HepG2 (cell line): ENCODE data around the gene TMEM170B. TPM values are rescaled to one million over a fixed set of nuclear protein-coding genes. Genes with fewer than 3 reads are reported as not detected.

Source experiments
- DDIT3 ChIP-seq: sonication (generic); formaldehyde crosslinking; IDR thresholded peaks from 2 replicates; pipeline ENCODE4 v1.4.0; 2020; ENCODE audit warnings: mild to moderate bottlenecking, missing genetic modification reagents
- ETV5 ChIP-seq: IDR thresholded peaks from 2 replicates; pipeline ENCODE4 v1.6.1; 2018; ENCODE audit warnings: missing biosample characterization, missing genetic modification reagents, inconsistent platforms, borderline replicate concordance
- PHF20 ChIP-seq: sonication (generic); formaldehyde crosslinking; IDR thresholded peaks from 2 replicates; pipeline ENCODE4 v1.5.0; 2020; ENCODE audit warnings: mild to moderate bottlenecking, missing genetic modification reagents
- RBM39 ChIP-seq: fragments of 200-400 bp; formaldehyde crosslinking; IDR thresholded peaks from one replicate; pipeline ENCODE4 v1.6.1; 2018; ENCODE audit warnings: antibody characterized with exemption, mild to moderate bottlenecking, low read depth, low read length; ENCODE audit not compliant: poor library complexity, severe bottlenecking
- RFXAP ChIP-seq: sonication (generic); formaldehyde crosslinking; IDR thresholded peaks from 2 replicates; pipeline ENCODE4 v1.4.0; 2020; ENCODE audit warnings: missing genetic modification reagents, borderline replicate concordance
- TARDBP ChIP-seq: sonication (generic); formaldehyde crosslinking; IDR thresholded peaks from 2 replicates; pipeline ENCODE4 v1.8.0; 2022; ENCODE audit warnings: mild to moderate bottlenecking, missing genetic modification reagents
- THAP7 ChIP-seq: sonication (generic); formaldehyde crosslinking; IDR thresholded peaks from 2 replicates; pipeline ENCODE4 v1.8.1; 2023; ENCODE audit warnings: mild to moderate bottlenecking, missing genetic modification reagents
- USF2 ChIP-seq, 2 experiments: sonication (generic) in 1 of 2; formaldehyde crosslinking in 1 of 2; IDR thresholded peaks; 2 replicates each; pipeline versions ENCODE4 v1.5.1 to v1.6.1; 2011 to 2020; ENCODE audit warnings: borderline replicate concordance in 1 of 2, low read depth in 1 of 2, low read length in 1 of 2, mild to moderate bottlenecking in 1 of 2, missing genetic modification reagents in 1 of 2, moderate library complexity in 1 of 2
- YEATS4 ChIP-seq: sonication (generic); formaldehyde crosslinking; IDR thresholded peaks from 2 replicates; pipeline ENCODE4 v1.4.0; 2020; ENCODE audit warnings: missing genetic modification reagents, borderline replicate concordance
- ZBTB21 ChIP-seq: sonication (generic); formaldehyde crosslinking; IDR thresholded peaks from 2 replicates; pipeline ENCODE4 v1.4.0; 2020; ENCODE audit warnings: missing genetic modification reagents
- ZFAT ChIP-seq: sonication (generic); formaldehyde crosslinking; conservative IDR thresholded peaks from 2 replicates; pipeline ENCODE4 v1.8.1; 2023; ENCODE audit warnings: missing genetic modification reagents, inconsistent platforms
- ZFP62 ChIP-seq: sonication (generic); formaldehyde crosslinking; IDR thresholded peaks from 2 replicates; pipeline ENCODE4 v1.4.0; 2020; ENCODE audit warnings: missing genetic modification reagents
- ZNF142 ChIP-seq: sonication (generic); formaldehyde crosslinking; IDR thresholded peaks from 2 replicates; pipeline ENCODE4 v1.4.0; 2020; ENCODE audit warnings: missing genetic modification reagents
- ZNF329 ChIP-seq: sonication (generic); formaldehyde crosslinking; IDR thresholded peaks from 2 replicates; pipeline ENCODE4 v1.9.0; 2021; ENCODE audit warnings: low read depth, mild to moderate bottlenecking, missing genetic modification reagents
- ZNF33A ChIP-seq: sonication (generic); formaldehyde crosslinking; IDR thresholded peaks from 2 replicates; pipeline ENCODE4 v1.5.1; 2020; ENCODE audit warnings: missing genetic modification reagents, mild to moderate bottlenecking, moderate library complexity, borderline replicate concordance
- ZNF577 ChIP-seq: sonication (generic); formaldehyde crosslinking; IDR thresholded peaks from 2 replicates; pipeline ENCODE4 v1.4.0; 2020; ENCODE audit warnings: mild to moderate bottlenecking, low read depth, missing genetic modification reagents, borderline replicate concordance
- ZNF761 ChIP-seq: sonication (generic); formaldehyde crosslinking; conservative IDR thresholded peaks from 2 replicates; pipeline ENCODE4 v1.4.0; 2020; ENCODE audit warnings: mild to moderate bottlenecking, missing genetic modification reagents
- polyA plus RNA-seq, 8 experiments: library from polyadenylated mRNA; depleted of rRNA in 3 of 8; stranded (reverse) in 7 of 8; unstranded in 1 of 8; fragments of >200 nt; fragmentation: Illumina TruSeq in 4 of 8; extraction: Trizol in 4 of 8; gene quantifications; 2 replicates each; pipeline versions ENCODE4 v1.2.1 to v1.2.3, GENCODE V29; 2011 to 2016; ENCODE audit warnings: low read depth in 4 of 8, missing spikeins in 1 of 8, mixed read lengths in 1 of 8; ENCODE audit not compliant: insufficient read depth in 1 of 8
- total RNA-seq, 5 experiments: library from RNA; depleted of rRNA; stranded (reverse); fragments of >200 nt; fragmentation: Illumina TruSeq; extraction: Trizol; gene quantifications; 2 replicates each; pipeline ENCODE4 v1.2.3, GENCODE V29; 2016; ENCODE audit warnings: low read depth in 1 of 5
- TF ChIP-seq, protein P1 (sequence below): sonication (generic); formaldehyde crosslinking; IDR thresholded peaks from 2 replicates; pipeline ENCODE4 v1.4.0; 2020; ENCODE audit warnings: low read depth, mild to moderate bottlenecking, missing genetic modification reagents

Gene TMEM170B
- total and polyA plus RNA-seq, 2 of the 13 experiments (the other 11 are each of a cell fraction or from before 2014, with no cell fraction given): 3.3 to 9.4 TPM

DNA sequence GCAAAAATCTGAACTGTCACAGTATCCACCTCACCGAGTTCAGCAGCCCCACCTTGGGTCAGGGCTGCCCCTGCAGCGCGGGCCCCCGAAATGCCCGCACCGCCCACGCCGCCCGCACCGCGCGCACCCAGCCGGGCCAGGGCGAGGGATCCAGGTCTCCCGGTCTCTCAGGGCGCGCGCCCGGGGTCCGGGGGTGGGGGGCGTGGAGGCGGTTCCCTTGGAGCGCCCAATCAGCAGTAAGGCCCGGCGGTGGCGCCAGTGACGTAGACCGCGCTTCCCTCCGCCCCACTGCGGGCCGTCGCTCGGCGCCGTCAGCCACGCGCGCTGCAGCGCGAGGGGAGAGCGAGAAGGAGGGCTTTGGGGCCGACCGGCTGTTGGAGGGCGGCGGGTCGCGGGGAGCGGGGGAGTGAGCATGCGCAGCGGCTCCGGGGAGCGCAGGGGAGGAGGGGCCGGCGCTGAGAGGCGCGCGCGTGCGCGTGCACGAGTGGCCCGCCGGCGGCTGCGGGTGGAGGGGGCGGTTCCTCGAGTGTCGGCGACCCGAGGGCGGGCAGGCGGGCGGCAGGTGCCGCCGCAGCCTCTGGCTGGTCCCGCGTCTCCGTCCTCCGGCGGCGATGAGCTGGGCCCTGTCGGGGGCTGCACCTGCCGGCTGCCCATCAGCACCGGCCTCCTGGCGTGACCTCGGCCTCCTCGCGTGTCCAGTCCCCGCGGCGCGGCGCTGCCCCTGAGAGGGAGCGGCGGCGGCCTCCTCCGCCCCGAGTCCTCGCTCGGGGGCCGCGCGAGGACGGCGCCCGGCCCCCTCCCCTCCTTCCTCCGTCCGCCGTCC, at the start of gene TMEM170B (continued):
- no peak for TF ChIP-seq USF2 (IDR thresholded peaks at IDR 0.05; ENCODE audit: low read depth, low read length)
- no peak for TF ChIP-seq USF2 (CRISPR knock-in tag; IDR thresholded peaks at IDR 0.05; ENCODE audit: borderline replicate concordance)
- peak; percentile 50 for TF ChIP-seq PHF20 (CRISPR knock-in tag)
- TF ChIP-seq ZFP62: no peak
- TF ChIP-seq THAP7: peak; percentile 68; the same call in 1 of the 2 replicates
- TF ChIP-seq YEATS4 (CRISPR knock-in tag): peak; percentile 88
- TF ChIP-seq ZFAT: no peak
- peak; percentile 66 for TF ChIP-seq TARDBP (CRISPR knock-in tag)
- TF ChIP-seq RFXAP (CRISPR knock-in tag): peak; percentile 92
- peak; percentile 55; the same call in 1 of the 2 replicates for TF ChIP-seq ZNF142 (CRISPR knock-in tag)
- no peak for TF ChIP-seq ZBTB21 (CRISPR knock-in tag)
- no peak for TF ChIP-seq ZNF33A
- TF ChIP-seq ZNF761 (CRISPR knock-in tag): peak; percentile 53; the same call in 1 of the 2 replicates
- TF ChIP-seq ETV5: peak; percentile 39; the same call in 1 of the 2 replicates
- no peak for TF ChIP-seq ZNF577 (CRISPR knock-in tag)
- TF ChIP-seq RBM39: peak; percentile 88
- TF ChIP-seq, protein P1, sequence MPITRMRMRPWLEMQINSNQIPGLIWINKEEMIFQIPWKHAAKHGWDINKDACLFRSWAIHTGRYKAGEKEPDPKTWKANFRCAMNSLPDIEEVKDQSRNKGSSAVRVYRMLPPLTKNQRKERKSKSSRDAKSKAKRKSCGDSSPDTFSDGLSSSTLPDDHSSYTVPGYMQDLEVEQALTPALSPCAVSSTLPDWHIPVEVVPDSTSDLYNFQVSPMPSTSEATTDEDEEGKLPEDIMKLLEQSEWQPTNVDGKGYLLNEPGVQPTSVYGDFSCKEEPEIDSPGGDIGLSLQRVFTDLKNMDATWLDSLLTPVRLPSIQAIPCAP (CRISPR knock-in tag): 0 out of 2 replicates have a peak, but pooled peaks have one; percentile 42
- TF ChIP-seq DDIT3 (CRISPR knock-in tag): no peak
- no peak for TF ChIP-seq ZNF329 (CRISPR knock-in tag)
